ENCODE data around the gene RNF168. TPM values are rescaled to one million over a fixed set of nuclear protein-coding genes. Genes with fewer than 3 reads are reported as not detected.

The RNF168 gene
- total and polyA plus RNA-seq, 2 of the 4 experiments (the other 2 are of a cell fraction): 2.5 to 15.2 TPM

GRCh38 chr3:196506687-196507086, 3.1 kb upstream of the RNF168 start:
- no peak overlapping the region for H4K8ac ChIP-seq (ENCODE audit: low read depth in 2 of 2, low read length in 2 of 2)
- CTCF ChIA-PET: interaction anchor here (0.7 kb wide), 1 partner anchor 16 kb away, joined by 4 read pairs; no protein-coding TSS in a partner anchor

More at GRCh38 chr3:196506687-196507086, 3.1 kb upstream of the RNF168 start:
- no peak overlapping the region for H4K91ac ChIP-seq (ENCODE audit: insufficient read depth, low read depth, low read length)
- no peak overlapping the region for H3K4ac ChIP-seq (ENCODE audit: low read depth, low read length)
- no peaks in the 10 kb centered on the region for H3K9me3 ChIP-seq (ENCODE audit: control insufficient read depth, insufficient read depth, low read length)
- H3K27me3 ChIP-seq (ENCODE audit: control insufficient read depth, insufficient read depth, low read length): no peaks in the 10 kb centered on the region
- no peak overlapping the region for H2BK5ac ChIP-seq (ENCODE audit: low read depth, low read length, poor library complexity, severe bottlenecking)
- DNase-seq (no peak), ATAC-seq (ENCODE audit: low read depth) (no peak)
- H3K79me1 ChIP-seq (ENCODE audit: low read depth in 1 of 2, low read length in 2 of 2): peaks cover 5 to 13% of the 10 kb centered on the region in 2 experiments; a peak in 1 of 4 replicates
- intact Hi-C loops (cut with micrococcal nuclease): no loop called here
- H3K36me3 ChIP-seq (ENCODE audit: control insufficient read depth, insufficient read depth, low read length): no peaks in the 10 kb centered on the region
- H2AK9ac ChIP-seq (replicated peaks; ENCODE audit: low read depth, low read length, poor library complexity): no peak overlapping the region
- H2BK120ac ChIP-seq (ENCODE audit: low read depth, low read length): no peak overlapping the region
- WGBS, 2 experiments (ENCODE audit: extremely low coverage in 2 of 2, insufficient read length in 1 of 2): 55% methylated on average over 5 of the region's 8 CpGs; no CpG with 5 or more reads in 1 of the 2 experiments
- no peak overlapping the region for H3K4me3 ChIP-seq (ENCODE audit: insufficient read depth, low read depth, low read length)
- H3K4me1 ChIP-seq (ENCODE audit: control insufficient read depth, insufficient read depth, low read length): no peaks in the 10 kb centered on the region
- no peak overlapping the region for H3K23ac ChIP-seq (ENCODE audit: low read depth, low read length)
- H4K5ac ChIP-seq (ENCODE audit: low read depth, low read length): no peak overlapping the region
- no peak overlapping the region for H2AK5ac ChIP-seq (ENCODE audit: low read depth, low read length)
- H3K14ac ChIP-seq (replicated peaks; ENCODE audit: low read depth, low read length): no peak overlapping the region
- POLR2A ChIA-PET (ENCODE audit: unreplicated experiment): no interaction called here
- no peak overlapping the region for H3K56ac ChIP-seq (ENCODE audit: extremely low read depth, insufficient read depth, low read length)
- BruUV-seq (replicated peaks): no TSS peak
- no peak overlapping the region for H3K27ac ChIP-seq (ENCODE audit: insufficient read depth, low read length)
- no peak overlapping the region for H3K4me2 ChIP-seq (ENCODE audit: low read depth, low read length)
- no peaks in the 10 kb centered on the region for H3K9me1 ChIP-seq (ENCODE audit: insufficient read depth, low read length)
- H4K20me1 ChIP-seq (ENCODE audit: insufficient read depth, low read length): peaks cover 14% of the 10 kb centered on the region
- dilution Hi-C loops (cut with HindIII; ENCODE audit: low sequenced_read_pairs, unreplicated experiment): no loop called here
- H2AFZ ChIP-seq (replicated peaks; ENCODE audit: low read length, poor library complexity): no peak overlapping the region
- in situ Hi-C loops (cut with MboI; ENCODE audit: low sequenced_read_pairs): no loop called here
- no peak overlapping the region for H2BK20ac ChIP-seq (ENCODE audit: low read depth, low read length)
- no peak overlapping the region for H3K9ac ChIP-seq (ENCODE audit: low read depth, low read length)
- TF ChIP-seq RFX5 (IDR thresholded peaks at IDR 0.05; ENCODE audit: low read depth, low read length): no peak
- TF ChIP-seq USF2 (IDR thresholded peaks at IDR 0.05; ENCODE audit: low read depth, low read length): no peak
- no peak for TF ChIP-seq NFE2L2 (IDR thresholded peaks at IDR 0.05; ENCODE audit: low read depth, low read length)
- TF ChIP-seq, protein P1, sequence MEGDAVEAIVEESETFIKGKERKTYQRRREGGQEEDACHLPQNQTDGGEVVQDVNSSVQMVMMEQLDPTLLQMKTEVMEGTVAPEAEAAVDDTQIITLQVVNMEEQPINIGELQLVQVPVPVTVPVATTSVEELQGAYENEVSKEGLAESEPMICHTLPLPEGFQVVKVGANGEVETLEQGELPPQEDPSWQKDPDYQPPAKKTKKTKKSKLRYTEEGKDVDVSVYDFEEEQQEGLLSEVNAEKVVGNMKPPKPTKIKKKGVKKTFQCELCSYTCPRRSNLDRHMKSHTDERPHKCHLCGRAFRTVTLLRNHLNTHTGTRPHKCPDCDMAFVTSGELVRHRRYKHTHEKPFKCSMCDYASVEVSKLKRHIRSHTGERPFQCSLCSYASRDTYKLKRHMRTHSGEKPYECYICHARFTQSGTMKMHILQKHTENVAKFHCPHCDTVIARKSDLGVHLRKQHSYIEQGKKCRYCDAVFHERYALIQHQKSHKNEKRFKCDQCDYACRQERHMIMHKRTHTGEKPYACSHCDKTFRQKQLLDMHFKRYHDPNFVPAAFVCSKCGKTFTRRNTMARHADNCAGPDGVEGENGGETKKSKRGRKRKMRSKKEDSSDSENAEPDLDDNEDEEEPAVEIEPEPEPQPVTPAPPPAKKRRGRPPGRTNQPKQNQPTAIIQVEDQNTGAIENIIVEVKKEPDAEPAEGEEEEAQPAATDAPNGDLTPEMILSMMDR (conservative IDR thresholded peaks at IDR 0.05; ENCODE audit: low read depth, low read length): no peak
- TF ChIP-seq MAFK (IDR thresholded peaks at IDR 0.05; ENCODE audit: low read depth, low read length): no peak
- no peak for TF ChIP-seq POLR2A (IDR thresholded peaks at IDR 0.05; ENCODE audit: low read depth, low read length)
- no peak for TF ChIP-seq FOS (IDR thresholded peaks at IDR 0.05; ENCODE audit: low read depth, low read length)
- no peak for TF ChIP-seq SMC3 (IDR thresholded peaks at IDR 0.05; ENCODE audit: low read depth, low read length)
- no peak overlapping the region for H3K18ac ChIP-seq (ENCODE audit: low read depth, low read length)
- H2BK15ac ChIP-seq (ENCODE audit: low read depth, low read length): no peak overlapping the region

Measured in IMR-90 (cell line).